HEK293 (cell line): ENCODE measurements around the gene ALDH16A1.
A peak's percentile ranks its signal among the peaks of the same experiment; 100 is the strongest.

ENCODE experiments used
- CTCF ChIA-PET: fragments of 350-600 bp; formaldehyde crosslinking; extraction: SDS; loops from one replicate; lab custom pipeline; 2021; ENCODE audit warnings: antibody characterized with exemption; lab: Yijun Ruan, JAX
- POLR2A ChIA-PET: fragments of 300-600 bp; formaldehyde crosslinking; extraction: SDS; loops from one replicate; lab custom pipeline; 2020; ENCODE audit warnings: antibody characterized with exemption, inconsistent platforms; lab: Yijun Ruan, JAX
- H3K27ac ChIP-seq: fragments of 200-500 bp; sonication (Bioruptor generic); 2 replicates; pipeline ENCODE4 v1.5.1; 2014; ENCODE audit warnings: low read depth, low read length, control low read depth, inconsistent platforms; ENCODE audit errors: extremely low read depth
- H3K36me3 ChIP-seq, 2 experiments: fragments of 200-500 bp in 1 of 2; sonication (Bioruptor generic) in 1 of 2; 1 replicate in 1 of 2; 2 replicates in 1 of 2; pipeline ENCODE4 v1.5.1; 2014 to 2017; ENCODE audit warnings: inconsistent platforms in 2 of 2, low read length in 2 of 2; ENCODE audit not compliant: control insufficient read depth in 2 of 2, insufficient read depth in 1 of 2
- H3K4me1 ChIP-seq: fragments of 200-500 bp; sonication (Bioruptor generic); 2 replicates; pipeline ENCODE4 v1.5.1; 2014; ENCODE audit warnings: mild to moderate bottlenecking, low read length, inconsistent platforms; ENCODE audit not compliant: control insufficient read depth, insufficient read depth
- H3K4me3 ChIP-seq: 2 replicates; pipeline ENCODE4 v1.5.1; 2011; ENCODE audit warnings: low read depth, mild to moderate bottlenecking, control low read depth, low read length, moderate library complexity
- H3K9me3 ChIP-seq: fragments of 200-500 bp; sonication (Bioruptor generic); 2 replicates; pipeline ENCODE4 v1.5.1; 2014; ENCODE audit warnings: low read depth, low read length, inconsistent platforms; ENCODE audit not compliant: control insufficient read depth, insufficient read depth
- GLIS1 ChIP-seq: fragments of 450-650 bp; formaldehyde crosslinking; IDR thresholded peaks from 2 replicates; pipeline ENCODE4 v1.5.1; 2016; ENCODE audit warnings: missing biosample characterization, missing genetic modification characterization
- KLF9 ChIP-seq: fragments of 450-650 bp; formaldehyde crosslinking; IDR thresholded peaks from 2 replicates; pipeline ENCODE4 v1.5.1; 2016; ENCODE audit warnings: missing biosample characterization, missing genetic modification characterization, low read depth
- REPIN1 ChIP-seq: fragments of 450-650 bp; formaldehyde crosslinking; IDR thresholded peaks from 2 replicates; pipeline ENCODE4 v1.5.1; 2017; ENCODE audit warnings: missing biosample characterization, missing genetic modification characterization, low read depth
- SETDB1 ChIP-seq: IDR thresholded peaks from one replicate; pipeline ENCODE4 v1.6.1; 2017; ENCODE audit warnings: mild to moderate bottlenecking, low read length, moderate library complexity, mixed read lengths; ENCODE audit not compliant: insufficient read length
- SP2 ChIP-seq: fragments of 450-650 bp; formaldehyde crosslinking; IDR thresholded peaks from 2 replicates; pipeline ENCODE4 v1.5.1; 2016; ENCODE audit warnings: missing biosample characterization, missing genetic modification characterization
- TRIM28 ChIP-seq: IDR thresholded peaks from 2 replicates; pipeline ENCODE4 v1.6.1; 2011; ENCODE audit warnings: low read length, control low read depth, borderline replicate concordance
- ZBTB20 ChIP-seq: fragments of 450-650 bp; formaldehyde crosslinking; IDR thresholded peaks from 2 replicates; pipeline ENCODE4 v1.5.1; 2016; ENCODE audit warnings: missing biosample characterization, missing genetic modification characterization
- ZBTB21 ChIP-seq: fragments of 450-650 bp; formaldehyde crosslinking; IDR thresholded peaks from 2 replicates; pipeline ENCODE4 v1.5.1; 2017; ENCODE audit warnings: missing biosample characterization, missing genetic modification characterization
- ZBTB8A ChIP-seq: fragments of 450-650 bp; formaldehyde crosslinking; IDR thresholded peaks from 2 replicates; pipeline ENCODE4 v1.5.1; 2016; ENCODE audit warnings: missing biosample characterization, missing genetic modification characterization
- ZEB2 ChIP-seq: fragments of 450-650 bp; formaldehyde crosslinking; IDR thresholded peaks from 2 replicates; pipeline ENCODE4 v1.5.1; 2016; ENCODE audit warnings: missing biosample characterization, missing genetic modification characterization
- ZNF169 ChIP-seq: fragments of 450-650 bp; formaldehyde crosslinking; IDR thresholded peaks from 2 replicates; pipeline ENCODE4 v1.5.1; 2016; ENCODE audit warnings: missing biosample characterization, missing genetic modification characterization
- ZNF19 ChIP-seq: fragments of 450-650 bp; formaldehyde crosslinking; IDR thresholded peaks from 2 replicates; pipeline ENCODE4; 2016; ENCODE audit warnings: missing biosample characterization, missing genetic modification characterization, low read depth
- ZNF266 ChIP-seq: fragments of 450-650 bp; formaldehyde crosslinking; IDR thresholded peaks from 2 replicates; pipeline ENCODE4 v1.5.1; 2016; ENCODE audit warnings: missing biosample characterization, missing genetic modification characterization, low read depth
- ZNF274 ChIP-seq, 2 experiments: fragments of 200-500 bp in 1 of 2; fragments of 450-650 bp in 1 of 2; sonication (Bioruptor generic) in 1 of 2; formaldehyde crosslinking in 1 of 2; IDR thresholded peaks; 2 replicates each; pipeline versions ENCODE4 v1.5.1 to v1.6.1; 2014 to 2016; ENCODE audit warnings: borderline replicate concordance in 1 of 2, inconsistent platforms in 1 of 2, low read length in 1 of 2, missing biosample characterization in 1 of 2, missing genetic modification characterization in 1 of 2
- ZNF302 ChIP-seq: fragments of 450-650 bp; formaldehyde crosslinking; IDR thresholded peaks from 2 replicates; pipeline ENCODE4 v1.5.1; 2016; ENCODE audit warnings: missing biosample characterization, missing genetic modification characterization, low read depth
- ZNF311 ChIP-seq: fragments of 450-650 bp; formaldehyde crosslinking; IDR thresholded peaks from 2 replicates; pipeline ENCODE4 v1.5.1; 2017; ENCODE audit warnings: missing biosample characterization, missing genetic modification characterization, borderline replicate concordance
- ZNF335 ChIP-seq: fragments of 450-650 bp; formaldehyde crosslinking; conservative IDR thresholded peaks from 2 replicates; pipeline ENCODE4 v1.5.1; 2016; ENCODE audit warnings: missing biosample characterization, missing genetic modification characterization
- ZNF350 ChIP-seq: fragments of 450-650 bp; formaldehyde crosslinking; IDR thresholded peaks from 2 replicates; pipeline ENCODE4 v1.5.0; 2017; ENCODE audit warnings: missing biosample characterization, mild to moderate bottlenecking, missing genetic modification characterization
- ZNF366 ChIP-seq: fragments of 450-650 bp; formaldehyde crosslinking; conservative IDR thresholded peaks from 2 replicates; pipeline ENCODE4 v1.5.1; 2016; ENCODE audit warnings: missing biosample characterization, missing genetic modification characterization
- ZNF596 ChIP-seq: fragments of 450-650 bp; IDR thresholded peaks from 2 replicates; pipeline ENCODE4 v1.5.0; 2018; ENCODE audit warnings: missing biosample characterization, mild to moderate bottlenecking, missing genetic modification characterization, moderate library complexity
- ZNF621 ChIP-seq: fragments of 450-650 bp; formaldehyde crosslinking; IDR thresholded peaks from 2 replicates; pipeline ENCODE4 v1.5.1; 2017; ENCODE audit warnings: missing biosample characterization, missing genetic modification characterization
- ZNF670 ChIP-seq: fragments of 450-650 bp; formaldehyde crosslinking; IDR thresholded peaks from 2 replicates; pipeline ENCODE4 v1.5.1; 2016; ENCODE audit warnings: missing biosample characterization, missing genetic modification characterization, low read depth
- TF ChIP-seq, protein P1 (sequence below): fragments of 450-650 bp; formaldehyde crosslinking; IDR thresholded peaks from 2 replicates; pipeline ENCODE4 v1.5.1; 2017; ENCODE audit warnings: missing biosample characterization, missing genetic modification characterization
- TF ChIP-seq, protein P2 (sequence below): fragments of 450-650 bp; formaldehyde crosslinking; IDR thresholded peaks from 2 replicates; pipeline ENCODE4 v1.5.1; 2016; ENCODE audit warnings: missing biosample characterization, missing genetic modification characterization
- TF ChIP-seq, protein P3 (sequence below): fragments of 450-650 bp; formaldehyde crosslinking; IDR thresholded peaks from 2 replicates; pipeline ENCODE4 v1.5.1; 2017; ENCODE audit warnings: missing biosample characterization, missing genetic modification characterization
- TF ChIP-seq, protein P4 (sequence below): fragments of 450-650 bp; formaldehyde crosslinking; IDR thresholded peaks from 2 replicates; pipeline ENCODE4 v1.5.1; 2016; ENCODE audit warnings: missing biosample characterization, missing genetic modification characterization, low read depth

The ALDH16A1 gene

DNA sequence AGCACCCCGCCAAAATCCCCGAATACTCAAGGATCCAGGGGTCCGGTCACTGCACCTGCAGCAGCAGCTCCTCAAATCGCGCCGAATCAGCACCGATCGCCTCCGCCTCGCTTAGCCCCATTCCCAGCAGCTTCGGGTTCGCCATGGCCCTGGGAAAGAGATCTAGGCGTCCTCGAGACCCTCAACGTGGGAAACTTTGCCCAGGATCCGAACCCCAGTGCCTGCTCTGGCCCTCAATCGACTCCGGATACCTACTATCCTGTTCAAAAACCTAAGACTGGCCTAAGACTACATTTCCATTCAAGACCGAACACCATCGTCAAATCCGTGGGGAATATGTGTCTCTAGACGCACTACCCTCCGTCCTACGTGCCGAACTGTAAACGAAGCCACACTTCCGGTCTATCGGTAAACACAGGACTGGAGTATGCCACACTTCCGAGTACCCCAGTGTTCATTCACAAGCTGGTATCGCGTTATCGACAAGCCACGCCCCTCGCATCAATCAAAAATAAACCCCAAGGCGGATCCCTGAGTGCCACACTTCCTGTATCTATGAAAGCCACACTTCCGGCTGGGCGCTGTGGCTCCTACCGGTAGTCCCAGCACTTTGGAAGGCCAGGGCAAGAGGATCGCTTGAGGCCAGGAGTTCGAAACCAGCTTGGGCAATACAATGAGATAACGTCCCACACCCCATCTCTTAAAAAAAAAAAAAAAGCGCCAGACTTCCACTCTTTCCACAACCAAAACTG, 1.4 kb upstream of the ALDH16A1 start, which contains the start of gene PIH1D1 (continued):
- TF ChIP-seq ZNF266 (no peak), ZBTB21 (tag by site-specific recombination) (peak; percentile 17; the same call in 1 of the 2 replicates), ZNF311 (tag by site-specific recombination) (no peak), ZNF335 (peak; percentile 95), ZEB2 (tag by site-specific recombination) (peak; percentile 48; the same call in 1 of the 2 replicates), ZNF350 (tag by site-specific recombination) (no peak), SP2 (tag by site-specific recombination) (peak; percentile 91), REPIN1 (tag by site-specific recombination) (no peak), ZNF274 (IDR thresholded peaks at IDR 0.05; ENCODE audit: low read length) (no peak), ZNF274 (tag by site-specific recombination; IDR thresholded peaks at IDR 0.05; ENCODE audit: borderline replicate concordance) (no peak)
- TF ChIP-seq, protein P1, sequence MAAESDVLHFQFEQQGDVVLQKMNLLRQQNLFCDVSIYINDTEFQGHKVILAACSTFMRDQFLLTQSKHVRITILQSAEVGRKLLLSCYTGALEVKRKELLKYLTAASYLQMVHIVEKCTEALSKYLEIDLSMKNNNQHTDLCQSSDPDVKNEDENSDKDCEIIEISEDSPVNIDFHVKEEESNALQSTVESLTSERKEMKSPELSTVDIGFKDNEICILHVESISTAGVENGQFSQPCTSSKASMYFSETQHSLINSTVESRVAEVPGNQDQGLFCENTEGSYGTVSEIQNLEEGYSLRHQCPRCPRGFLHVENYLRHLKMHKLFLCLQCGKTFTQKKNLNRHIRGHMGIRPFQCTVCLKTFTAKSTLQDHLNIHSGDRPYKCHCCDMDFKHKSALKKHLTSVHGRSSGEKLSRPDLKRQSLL (tag by site-specific recombination), result no peak

DNA sequence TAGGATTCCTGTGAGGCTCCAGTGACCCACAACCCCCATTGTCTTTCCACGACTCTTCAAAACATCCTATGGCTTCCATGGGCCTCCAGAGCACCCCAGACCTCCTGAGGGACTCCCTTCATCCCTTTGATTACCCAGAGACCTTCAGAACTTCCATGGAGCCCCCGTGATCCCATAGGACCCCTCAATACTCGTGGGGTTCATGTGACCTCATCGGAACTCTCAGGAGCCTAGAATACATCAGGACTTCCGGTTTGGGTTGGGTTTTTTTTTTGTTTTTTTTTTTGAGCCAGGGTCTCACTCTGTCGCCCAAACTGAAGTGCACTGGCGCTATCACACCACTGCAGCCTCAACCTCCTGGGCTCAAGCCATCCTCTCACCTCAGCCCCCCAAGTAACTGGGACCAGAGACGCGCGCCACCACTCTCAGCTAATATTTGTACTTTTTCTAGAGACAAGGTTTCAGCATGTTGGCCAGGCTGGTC, 774 bp downstream of the ALDH16A1 start:
- ChIA-PET POLR2A (interaction anchor here (0.6 to 3.0 kb wide), 35 partner anchors 11 to 834 kb away, joined by 3 to 28 read pairs (median 4); partner anchors contain the start of genes AP2A1, DKKL1, FCGRT and FLT3LG), CTCF (interaction anchor here (0.5 to 2.5 kb wide), 7 partner anchors 11 to 117 kb away, joined by 3 to 15 read pairs (median 6); partner anchors contain the start of gene FLT3LG)
- Histone ChIP-seq H3K36me3 (peaks cover 22% of the 10 kb centered on the region in 2 experiments), H3K4me1 (0 out of 2 replicates have a peak, but pooled peaks cover 6% of the 10 kb centered on the region), H3K4me3 (peak overlapping the region; percentile 68), H3K9me3 (no peaks in the 10 kb centered on the region), H3K27ac (peak overlapping the region; percentile 90)
- TF ChIP-seq ZNF366 (no peak), ZBTB8A (no peak), TRIM28 (no peak), ZNF19 (tag by site-specific recombination) (no peak), ZNF302 (tag by site-specific recombination) (no peak), ZBTB20 (peak; percentile 9; the same call in 1 of the 2 replicates), ZNF670 (no peak), ZBTB21 (tag by site-specific recombination) (peak; percentile 67; the same call in 1 of the 2 replicates), KLF9 (no peak), ZNF621 (no peak), GLIS1 (tag by site-specific recombination) (no peak), SETDB1 (no peak), ZNF596 (no peak), ZNF274 (IDR thresholded peaks at IDR 0.05; ENCODE audit: low read length) (no peak), ZNF274 (tag by site-specific recombination; IDR thresholded peaks at IDR 0.05; ENCODE audit: borderline replicate concordance) (no peak), ZNF169 (tag by site-specific recombination) (no peak)
- TF ChIP-seq, protein P2, sequence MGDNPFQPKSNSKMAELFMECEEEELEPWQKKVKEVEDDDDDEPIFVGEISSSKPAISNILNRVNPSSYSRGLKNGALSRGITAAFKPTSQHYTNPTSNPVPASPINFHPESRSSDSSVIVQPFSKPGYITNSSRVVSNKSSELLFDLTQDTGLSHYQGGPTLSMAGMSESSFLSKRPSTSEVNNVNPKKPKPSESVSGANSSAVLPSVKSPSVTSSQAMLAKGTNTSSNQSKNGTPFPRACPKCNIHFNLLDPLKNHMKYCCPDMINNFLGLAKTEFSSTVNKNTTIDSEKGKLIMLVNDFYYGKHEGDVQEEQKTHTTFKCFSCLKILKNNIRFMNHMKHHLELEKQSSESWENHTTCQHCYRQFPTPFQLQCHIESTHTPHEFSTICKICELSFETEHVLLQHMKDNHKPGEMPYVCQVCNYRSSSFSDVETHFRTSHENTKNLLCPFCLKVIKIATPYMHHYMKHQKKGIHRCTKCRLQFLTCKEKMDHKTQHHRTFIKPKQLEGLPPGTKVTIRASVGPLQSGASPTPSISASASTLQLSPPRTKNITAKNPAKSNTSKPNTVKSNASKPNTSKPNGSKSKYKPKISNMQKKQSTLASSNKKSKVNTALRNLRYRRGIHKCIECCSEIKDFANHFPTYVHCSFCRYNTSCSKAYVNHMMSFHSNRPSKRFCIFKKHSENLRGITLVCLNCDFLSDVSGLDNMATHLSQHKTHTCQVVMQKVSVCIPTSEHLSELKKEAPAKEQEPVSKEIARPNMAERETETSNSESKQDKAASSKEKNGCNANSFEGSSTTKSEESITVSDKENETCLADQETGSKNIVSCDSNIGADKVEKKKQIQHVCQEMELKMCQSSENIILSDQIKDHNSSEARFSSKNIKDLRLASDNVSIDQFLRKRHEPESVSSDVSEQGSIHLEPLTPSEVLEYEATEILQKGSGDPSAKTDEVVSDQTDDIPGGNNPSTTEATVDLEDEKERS (tag by site-specific recombination), result no peak
- TF ChIP-seq, protein P3, sequence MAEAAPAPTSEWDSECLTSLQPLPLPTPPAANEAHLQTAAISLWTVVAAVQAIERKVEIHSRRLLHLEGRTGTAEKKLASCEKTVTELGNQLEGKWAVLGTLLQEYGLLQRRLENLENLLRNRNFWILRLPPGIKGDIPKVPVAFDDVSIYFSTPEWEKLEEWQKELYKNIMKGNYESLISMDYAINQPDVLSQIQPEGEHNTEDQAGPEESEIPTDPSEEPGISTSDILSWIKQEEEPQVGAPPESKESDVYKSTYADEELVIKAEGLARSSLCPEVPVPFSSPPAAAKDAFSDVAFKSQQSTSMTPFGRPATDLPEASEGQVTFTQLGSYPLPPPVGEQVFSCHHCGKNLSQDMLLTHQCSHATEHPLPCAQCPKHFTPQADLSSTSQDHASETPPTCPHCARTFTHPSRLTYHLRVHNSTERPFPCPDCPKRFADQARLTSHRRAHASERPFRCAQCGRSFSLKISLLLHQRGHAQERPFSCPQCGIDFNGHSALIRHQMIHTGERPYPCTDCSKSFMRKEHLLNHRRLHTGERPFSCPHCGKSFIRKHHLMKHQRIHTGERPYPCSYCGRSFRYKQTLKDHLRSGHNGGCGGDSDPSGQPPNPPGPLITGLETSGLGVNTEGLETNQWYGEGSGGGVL, result 0 out of 2 replicates have a peak, but pooled peaks have one; percentile 13
- TF ChIP-seq, protein P4, sequence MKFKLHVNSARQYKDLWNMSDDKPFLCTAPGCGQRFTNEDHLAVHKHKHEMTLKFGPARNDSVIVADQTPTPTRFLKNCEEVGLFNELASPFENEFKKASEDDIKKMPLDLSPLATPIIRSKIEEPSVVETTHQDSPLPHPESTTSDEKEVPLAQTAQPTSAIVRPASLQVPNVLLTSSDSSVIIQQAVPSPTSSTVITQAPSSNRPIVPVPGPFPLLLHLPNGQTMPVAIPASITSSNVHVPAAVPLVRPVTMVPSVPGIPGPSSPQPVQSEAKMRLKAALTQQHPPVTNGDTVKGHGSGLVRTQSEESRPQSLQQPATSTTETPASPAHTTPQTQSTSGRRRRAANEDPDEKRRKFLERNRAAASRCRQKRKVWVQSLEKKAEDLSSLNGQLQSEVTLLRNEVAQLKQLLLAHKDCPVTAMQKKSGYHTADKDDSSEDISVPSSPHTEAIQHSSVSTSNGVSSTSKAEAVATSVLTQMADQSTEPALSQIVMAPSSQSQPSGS (tag by site-specific recombination), result no peak
